Measurements from ENCODE around the gene PDXK.

Gene PDXK

GRCh38 chr21:43733529-43734071, 14.7 kb downstream of the PDXK start:
- no peaks in the 10 kb centered on the region for H3K27me3 ChIP-seq (ENCODE audit: control insufficient read depth in 3 of 3, insufficient read depth in 3 of 3, low read depth in 1 of 3, low read length in 3 of 3)
- H3K79me1 ChIP-seq (ENCODE audit: low read depth, low read length): peaks cover 7% of the 10 kb centered on the region
- no peak overlapping the region for H3K4me2 ChIP-seq (ENCODE audit: insufficient read depth, low read length, poor library complexity, severe bottlenecking)
- H3K36me3 ChIP-seq (replicated peaks in 1 of 2; ENCODE audit: control insufficient read depth in 2 of 2, insufficient read depth in 2 of 2, low read length in 2 of 2): peaks cover 0 to 6% of the 10 kb centered on the region in 2 donors
- no peak overlapping the region for H3K4ac ChIP-seq (ENCODE audit: low read length)
- H2AK5ac ChIP-seq (ENCODE audit: low read depth, low read length): peak overlapping the region; percentile 37
- no peak overlapping the region for H3K18ac ChIP-seq (ENCODE audit: low read length)
- H2BK5ac ChIP-seq (ENCODE audit: low read length): peak overlapping the region; percentile 2
- H3K23ac ChIP-seq (ENCODE audit: low read depth, low read length, poor library complexity): no peak overlapping the region
- no peak overlapping the region for H4K8ac ChIP-seq (ENCODE audit: low read depth, low read length)
- no peak overlapping the region for H2BK15ac ChIP-seq (ENCODE audit: low read length)
- no peak overlapping the region for H2BK12ac ChIP-seq (ENCODE audit: low read length)
- H3K9ac ChIP-seq (ENCODE audit: low read depth, low read length, poor library complexity): peak overlapping the region; percentile 55
- no peak overlapping the region for H3K27ac ChIP-seq (replicated peaks; ENCODE audit: low read length)
- H3K4me3 ChIP-seq (ENCODE audit: low read length in 2 of 2): no peak overlapping the region
- peaks cover 7 to 9% of the 10 kb centered on the region in 2 donors for H3K4me1 ChIP-seq (ENCODE audit: control insufficient read depth in 2 of 2, insufficient read depth in 1 of 2, low read depth in 1 of 2, low read length in 2 of 2)
- no peak overlapping the region for H3K14ac ChIP-seq (ENCODE audit: low read length)
- H2AFZ ChIP-seq (ENCODE audit: low read length): no peak overlapping the region
- DNase-seq (ENCODE audit: low spot score): no peak
- WGBS, 2 donors (ENCODE audit: extremely low coverage in 2 of 2, insufficient read length in 2 of 2, insufficient replicate concordance in 1 of 2): no CpG with 5 or more reads among the region's 15 CpGs
- peak overlapping the region; percentile 9 for H2BK120ac ChIP-seq (ENCODE audit: low read depth, low read length)
- H4K91ac ChIP-seq (ENCODE audit: low read depth, low read length, poor library complexity): no peak overlapping the region
- no peaks in the 10 kb centered on the region for H3K9me3 ChIP-seq (replicated peaks in 1 of 2; ENCODE audit: control insufficient read depth in 2 of 2, insufficient read depth in 1 of 2, low read depth in 1 of 2, low read length in 2 of 2)

GRCh38 chr21:43734131-43734927, 15.4 kb downstream of the PDXK start:
- WGBS, 2 donors (ENCODE audit: extremely low coverage in 2 of 2, insufficient read length in 2 of 2, insufficient replicate concordance in 1 of 2): no CpG with 5 or more reads among the region's 25 CpGs
- Histone ChIP-seq H3K14ac (ENCODE audit: low read length) (no peak overlapping the region), H2AFZ (ENCODE audit: low read length) (no peak overlapping the region), H2BK15ac (ENCODE audit: low read length) (no peak overlapping the region), H3K9me3 (replicated peaks in 1 of 2; ENCODE audit: control insufficient read depth in 2 of 2, insufficient read depth in 1 of 2, low read depth in 1 of 2, low read length in 2 of 2) (no peaks in the 10 kb centered on the region), H3K4ac (ENCODE audit: low read length) (no peak overlapping the region), H3K4me1 (ENCODE audit: control insufficient read depth in 2 of 2, insufficient read depth in 1 of 2, low read depth in 1 of 2, low read length in 2 of 2) (peaks cover 5 to 6% of the 10 kb centered on the region in 2 donors), H3K4me2 (ENCODE audit: insufficient read depth, low read length, poor library complexity, severe bottlenecking) (no peak overlapping the region), H2BK120ac (ENCODE audit: low read depth, low read length) (no peak overlapping the region), H3K79me1 (ENCODE audit: low read depth, low read length) (peaks cover 4% of the 10 kb centered on the region), H2BK5ac (ENCODE audit: low read length) (peak overlapping the region; percentile 2), H3K36me3 (replicated peaks in 1 of 2; ENCODE audit: control insufficient read depth in 2 of 2, insufficient read depth in 2 of 2, low read length in 2 of 2) (peaks cover 0 to 6% of the 10 kb centered on the region in 2 donors), H4K8ac (ENCODE audit: low read depth, low read length) (no peak overlapping the region), H2AK5ac (ENCODE audit: low read depth, low read length) (no peak overlapping the region), H3K4me3 (ENCODE audit: low read length in 2 of 2) (no peak overlapping the region), H3K23ac (ENCODE audit: low read depth, low read length, poor library complexity) (no peak overlapping the region), H3K27ac (replicated peaks; ENCODE audit: low read length) (no peak overlapping the region), H2BK12ac (ENCODE audit: low read length) (no peak overlapping the region), H3K27me3 (ENCODE audit: control insufficient read depth in 3 of 3, insufficient read depth in 3 of 3, low read depth in 1 of 3, low read length in 3 of 3) (no peaks in the 10 kb centered on the region), H3K18ac (ENCODE audit: low read length) (no peak overlapping the region), H3K9ac (ENCODE audit: low read depth, low read length, poor library complexity) (no peak overlapping the region), H4K91ac (ENCODE audit: low read depth, low read length, poor library complexity) (no peak overlapping the region)
- no peak for DNase-seq (ENCODE audit: low spot score)

DNA sequence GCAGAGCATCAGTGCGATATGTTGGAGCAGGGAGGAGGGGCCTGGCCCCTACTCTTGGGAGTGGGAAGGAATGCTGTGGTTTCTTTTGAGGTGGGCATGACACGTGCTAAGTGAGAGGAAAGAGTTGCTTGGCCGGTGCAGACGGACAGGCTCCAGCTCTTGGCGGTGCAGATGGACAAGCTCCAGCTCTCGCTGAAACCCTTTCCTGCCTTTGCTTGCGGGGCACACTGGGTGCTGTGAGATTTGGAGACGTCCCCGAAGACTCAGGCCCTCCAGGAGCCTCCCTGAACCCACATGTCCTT, 15.9 kb downstream of the PDXK start:
- peaks cover 4% of the 10 kb centered on the region for H3K79me1 ChIP-seq (ENCODE audit: low read depth, low read length)
- no peak overlapping the region for H2BK120ac ChIP-seq (ENCODE audit: low read depth, low read length)
- H2AFZ ChIP-seq (ENCODE audit: low read length): no peak overlapping the region
- no peak overlapping the region for H3K14ac ChIP-seq (ENCODE audit: low read length)
- no peak overlapping the region for H3K27ac ChIP-seq (replicated peaks; ENCODE audit: low read length)
- no peak overlapping the region for H3K23ac ChIP-seq (ENCODE audit: low read depth, low read length, poor library complexity)
- H3K18ac ChIP-seq (ENCODE audit: low read length): no peak overlapping the region
- no peak overlapping the region for H3K4ac ChIP-seq (ENCODE audit: low read length)
- peaks cover 2 to 4% of the 10 kb centered on the region in 2 donors for H3K4me1 ChIP-seq (ENCODE audit: control insufficient read depth in 2 of 2, insufficient read depth in 1 of 2, low read depth in 1 of 2, low read length in 2 of 2)
- no peak overlapping the region for H2BK15ac ChIP-seq (ENCODE audit: low read length)
- no peak overlapping the region for H3K9ac ChIP-seq (ENCODE audit: low read depth, low read length, poor library complexity)
- H2BK5ac ChIP-seq (ENCODE audit: low read length): no peak overlapping the region
- no peak overlapping the region for H2AK5ac ChIP-seq (ENCODE audit: low read depth, low read length)
- H3K9me3 ChIP-seq (replicated peaks in 1 of 2; ENCODE audit: control insufficient read depth in 2 of 2, insufficient read depth in 1 of 2, low read depth in 1 of 2, low read length in 2 of 2): no peaks in the 10 kb centered on the region
- H3K4me3 ChIP-seq (ENCODE audit: low read length in 2 of 2): no peak overlapping the region
- H3K36me3 ChIP-seq (replicated peaks in 1 of 2; ENCODE audit: control insufficient read depth in 2 of 2, insufficient read depth in 2 of 2, low read length in 2 of 2): peaks cover 0 to 6% of the 10 kb centered on the region in 2 donors
- H3K27me3 ChIP-seq (ENCODE audit: control insufficient read depth in 3 of 3, insufficient read depth in 3 of 3, low read depth in 1 of 3, low read length in 3 of 3): no peaks in the 10 kb centered on the region
- no peak overlapping the region for H4K8ac ChIP-seq (ENCODE audit: low read depth, low read length)
- no peak for DNase-seq (ENCODE audit: low spot score)
- no peak overlapping the region for H4K91ac ChIP-seq (ENCODE audit: low read depth, low read length, poor library complexity)
- H2BK12ac ChIP-seq (ENCODE audit: low read length): no peak overlapping the region
- no peak overlapping the region for H3K4me2 ChIP-seq (ENCODE audit: insufficient read depth, low read length, poor library complexity, severe bottlenecking)
- WGBS, 2 donors (ENCODE audit: extremely low coverage in 2 of 2, insufficient read length in 2 of 2, insufficient replicate concordance in 1 of 2): no CpG with 5 or more reads among the region's 9 CpGs

DNA sequence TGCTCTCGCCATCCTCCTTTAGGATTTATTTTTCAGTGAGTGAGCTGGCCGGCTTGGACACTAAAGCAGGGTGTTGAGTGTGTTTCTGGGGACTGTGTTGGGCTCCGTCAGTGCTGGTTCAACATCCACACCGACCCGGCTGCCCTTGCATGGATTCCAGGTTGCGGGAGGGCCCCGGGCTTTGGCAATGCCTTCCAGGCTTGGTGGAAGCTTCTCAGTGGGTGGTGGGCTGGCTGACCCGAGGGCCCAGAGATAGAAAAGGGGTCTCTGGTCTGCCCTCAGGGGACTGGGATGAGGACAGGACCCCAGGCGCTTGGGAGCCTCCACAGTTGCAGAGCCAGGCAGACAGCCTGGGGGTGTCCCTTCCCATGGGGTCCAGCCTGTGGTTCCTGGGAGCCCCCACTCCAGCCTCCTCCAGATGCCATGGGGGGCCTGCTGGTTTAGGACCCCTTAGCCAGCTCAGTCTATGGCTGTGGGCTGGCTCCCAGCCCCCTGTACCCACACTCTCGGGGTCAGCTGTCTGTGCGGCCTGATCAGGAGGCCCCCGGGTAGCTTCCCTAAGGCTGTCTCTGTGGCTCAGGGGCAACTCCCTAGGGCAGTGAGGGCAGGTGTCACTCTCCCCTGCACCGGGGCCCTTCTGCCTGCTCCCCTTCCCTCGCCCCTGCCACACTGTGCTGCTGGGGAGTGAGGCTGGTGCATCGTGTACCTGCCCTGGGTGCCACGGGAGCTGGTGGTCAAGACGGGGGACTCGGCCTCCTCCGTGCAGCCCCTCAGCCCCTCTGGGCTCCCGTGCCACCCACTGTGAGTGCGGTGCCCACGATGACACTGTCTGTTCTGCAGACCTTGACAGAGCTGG, 16.5 kb downstream of the PDXK start:
- Histone ChIP-seq H4K8ac (ENCODE audit: low read depth, low read length) (no peak overlapping the region), H3K27me3 (ENCODE audit: control insufficient read depth in 3 of 3, insufficient read depth in 3 of 3, low read depth in 1 of 3, low read length in 3 of 3) (no peaks in the 10 kb centered on the region), H2BK5ac (ENCODE audit: low read length) (peak overlapping the region; percentile 53), H3K18ac (ENCODE audit: low read length) (no peak overlapping the region), H2BK12ac (ENCODE audit: low read length) (peak overlapping the region; percentile 8), H2BK15ac (ENCODE audit: low read length) (no peak overlapping the region), H3K23ac (ENCODE audit: low read depth, low read length, poor library complexity) (no peak overlapping the region), H3K4me2 (ENCODE audit: insufficient read depth, low read length, poor library complexity, severe bottlenecking) (no peak overlapping the region), H3K9me3 (replicated peaks in 1 of 2; ENCODE audit: control insufficient read depth in 2 of 2, insufficient read depth in 1 of 2, low read depth in 1 of 2, low read length in 2 of 2) (no peaks in the 10 kb centered on the region), H3K4me1 (ENCODE audit: control insufficient read depth in 2 of 2, insufficient read depth in 1 of 2, low read depth in 1 of 2, low read length in 2 of 2) (peaks cover 2 to 4% of the 10 kb centered on the region in 2 donors), H3K36me3 (replicated peaks in 1 of 2; ENCODE audit: control insufficient read depth in 2 of 2, insufficient read depth in 2 of 2, low read length in 2 of 2) (peaks cover 0 to 6% of the 10 kb centered on the region in 2 donors), H3K27ac (replicated peaks; ENCODE audit: low read length) (no peak overlapping the region), H2AK5ac (ENCODE audit: low read depth, low read length) (no peak overlapping the region), H3K4me3 (ENCODE audit: low read length in 2 of 2) (no peak overlapping the region), H3K79me1 (ENCODE audit: low read depth, low read length) (peaks cover 4% of the 10 kb centered on the region), H3K4ac (ENCODE audit: low read length) (no peak overlapping the region), H4K91ac (ENCODE audit: low read depth, low read length, poor library complexity) (no peak overlapping the region), H2AFZ (ENCODE audit: low read length) (no peak overlapping the region), H3K14ac (ENCODE audit: low read length) (no peak overlapping the region), H3K9ac (ENCODE audit: low read depth, low read length, poor library complexity) (peak overlapping the region; percentile 40), H2BK120ac (ENCODE audit: low read depth, low read length) (no peak overlapping the region)
- DNase-seq (ENCODE audit: low spot score): no peak
- no CpG with 5 or more reads among the region's 22 CpGs for WGBS, 2 donors (ENCODE audit: extremely low coverage in 2 of 2, insufficient read length in 2 of 2, insufficient replicate concordance in 1 of 2)
